Stimulated activated naive B cell treated with anti-CD40 and anti-IgM and Interleukin-4, amounts not matched to agents 10 μg/mL and 1 μg/mL and 100 μg/mL, for 72 hours (primary cell): ENCODE data around the gene LUC7L3.
"Not testable (repeated sequence)": the region's sequence is repeated elsewhere in the genome, so short reads cannot be mapped to it uniquely, and the experiment has no call there.

Experiments used
- ATAC-seq, 2 donors: fragments of 150-1000 bp; cut with Tn5 transposase; replicated peaks; 2 replicates each; pipeline ENCODE4 v1.10.0; 2021; ENCODE audit warnings: moderate library complexity in 1 of 2
- DNase-seq: peaks from one replicate; pipeline ENCODE4 v3.0.0; 2021
- H3K27ac Mint-ChIP-seq: one replicate; pipeline ENCODE4 v1.8.0; 2022; ENCODE audit warnings: mild to moderate bottlenecking, mixed read lengths
- H3K27me3 Mint-ChIP-seq, 2 donors: one replicate each; pipeline ENCODE4 v1.8.0; 2022; ENCODE audit warnings: mixed read lengths in 2 of 2
- H3K36me3 Mint-ChIP-seq, 2 donors: one replicate each; pipeline ENCODE4 v1.8.0; 2022; ENCODE audit warnings: mixed read lengths in 2 of 2, mild to moderate bottlenecking in 1 of 2
- H3K4me1 Mint-ChIP-seq, 2 donors: one replicate each; pipeline ENCODE4 v1.8.0; 2022; ENCODE audit warnings: mixed read lengths in 2 of 2, mild to moderate bottlenecking in 1 of 2
- H3K4me3 Mint-ChIP-seq, 2 donors: one replicate each; pipeline ENCODE4 v1.8.0; 2022; ENCODE audit warnings: mild to moderate bottlenecking in 2 of 2, mixed read lengths in 2 of 2, moderate library complexity in 1 of 2
- H3K9me3 Mint-ChIP-seq, 2 donors: one replicate each; pipeline ENCODE4 v1.8.0; 2022; ENCODE audit warnings: mixed read lengths in 2 of 2, mild to moderate bottlenecking in 1 of 2

The LUC7L3 gene

GRCh38 chr17:50691550-50692447, 27.6 kb upstream of the LUC7L3 start:
- Mint-ChIP-seq H3K27me3 (no peaks in the 10 kb centered on the region), H3K27ac (no peak overlapping the region), H3K36me3 (peaks cover 17 to 30% of the 10 kb centered on the region in 2 donors), H3K4me3 (no peak overlapping the region), H3K9me3 (no peaks in the 10 kb centered on the region), H3K4me1 (peaks cover 1 to 5% of the 10 kb centered on the region in 2 donors)
- no peak for ATAC-seq
- DNase-seq: no peak

- DNase-seq (no peak), ATAC-seq (no peak)
- Mint-ChIP-seq H3K27ac (peak overlapping the region; percentile 70), H3K4me1 (peaks cover 1 to 5% of the 10 kb centered on the region in 2 donors), H3K36me3 (peaks cover 20 to 37% of the 10 kb centered on the region in 2 donors), H3K9me3 (no peaks in the 10 kb centered on the region), H3K27me3 (no peaks in the 10 kb centered on the region), H3K4me3 (no peak overlapping the region)
Measured at GRCh38 chr17:50692448-50693035, 26.9 kb upstream of the LUC7L3 start.

DNA sequence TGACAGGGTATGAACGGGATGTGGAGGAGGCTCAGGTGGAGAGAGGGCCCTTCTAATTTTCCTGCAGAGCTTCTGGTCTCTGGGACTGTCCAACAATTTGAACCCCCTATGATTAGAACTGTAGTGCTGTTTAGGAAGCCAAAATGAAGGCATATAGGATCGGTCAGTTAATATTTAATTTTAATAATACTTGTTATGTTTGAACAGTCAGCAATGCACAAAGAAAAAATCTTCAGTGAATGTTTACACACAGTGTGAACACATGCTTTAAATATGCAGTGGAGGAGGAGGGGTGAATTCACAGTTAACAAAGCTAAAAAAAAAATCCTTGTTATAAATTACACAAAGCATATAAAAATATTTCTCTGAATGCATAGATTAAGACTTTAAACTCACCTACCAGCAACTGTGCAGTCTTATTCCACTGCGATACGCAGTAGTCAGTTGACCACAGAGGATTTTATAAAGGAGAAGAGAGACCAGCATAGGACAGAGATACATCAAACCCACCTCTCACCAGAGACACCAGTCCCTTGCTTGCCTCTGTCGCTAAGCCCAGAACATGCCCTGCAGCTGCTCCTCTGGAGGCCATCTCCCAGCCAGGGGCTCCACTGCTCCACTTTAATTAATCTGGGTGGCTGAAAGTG, 26.2 kb upstream of the LUC7L3 start:
- peaks cover 20 to 37% of the 10 kb centered on the region in 2 donors for H3K36me3 Mint-ChIP-seq
- H3K4me1 Mint-ChIP-seq: peaks cover 1 to 5% of the 10 kb centered on the region in 2 donors
- H3K27me3 Mint-ChIP-seq: no peaks in the 10 kb centered on the region
- DNase-seq (no peak), ATAC-seq (no peak)
- peak overlapping the region; percentile 70 for H3K27ac Mint-ChIP-seq
- no peaks in the 10 kb centered on the region for H3K9me3 Mint-ChIP-seq
- H3K4me3 Mint-ChIP-seq: no peak overlapping the region

GRCh38 chr17:50696365-50696879, 23.0 kb upstream of the LUC7L3 start:
- H3K36me3 Mint-ChIP-seq: peaks cover 27 to 58% of the 10 kb centered on the region in 2 donors
- peaks cover 4 to 5% of the 10 kb centered on the region in 2 donors for H3K4me1 Mint-ChIP-seq
- no peak overlapping the region for H3K27ac Mint-ChIP-seq
- ATAC-seq (no peak), DNase-seq (no peak)
- no peaks in the 10 kb centered on the region for H3K27me3 Mint-ChIP-seq
- H3K9me3 Mint-ChIP-seq: no peaks in the 10 kb centered on the region
- H3K4me3 Mint-ChIP-seq: no peak overlapping the region

DNA sequence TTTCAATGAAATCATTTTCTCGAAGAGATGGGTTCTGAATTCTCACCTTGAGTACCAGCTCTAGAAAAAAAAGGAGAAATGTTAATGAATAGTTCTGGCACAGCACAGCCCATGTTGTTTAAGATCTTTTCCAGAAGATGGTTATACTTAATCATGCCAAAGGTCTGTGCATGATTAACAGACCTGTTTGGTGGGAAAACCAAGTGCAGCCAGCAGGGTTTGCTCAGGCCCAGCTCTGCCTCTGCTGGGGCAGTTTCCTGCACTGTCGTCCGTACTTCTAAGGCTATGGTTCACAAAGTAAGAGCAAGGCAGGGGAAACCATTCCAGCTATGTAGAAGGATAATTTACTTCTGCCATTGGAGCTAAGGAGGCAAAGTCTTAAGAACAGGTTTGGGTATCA, 22.3 kb upstream of the LUC7L3 start:
- H3K9me3 Mint-ChIP-seq: no peaks in the 10 kb centered on the region
- no peak overlapping the region for H3K4me3 Mint-ChIP-seq
- H3K36me3 Mint-ChIP-seq: peaks cover 29 to 63% of the 10 kb centered on the region in 2 donors
- no peaks in the 10 kb centered on the region for H3K27me3 Mint-ChIP-seq
- H3K27ac Mint-ChIP-seq: no peak overlapping the region
- DNase-seq (no peak), ATAC-seq (no peak)
- H3K4me1 Mint-ChIP-seq: peaks cover 6 to 10% of the 10 kb centered on the region in 2 donors

- DNase-seq (no peak), ATAC-seq (no peak)
- H3K4me3 Mint-ChIP-seq: no peak overlapping the region
- H3K27ac Mint-ChIP-seq: no peak overlapping the region
- H3K4me1 Mint-ChIP-seq: peaks cover 6 to 13% of the 10 kb centered on the region in 2 donors
- H3K36me3 Mint-ChIP-seq: peaks cover 26 to 59% of the 10 kb centered on the region in 2 donors
- no peaks in the 10 kb centered on the region for H3K27me3 Mint-ChIP-seq
- no peaks in the 10 kb centered on the region for H3K9me3 Mint-ChIP-seq
Measured at GRCh38 chr17:50697663-50698272, 21.6 kb upstream of the LUC7L3 start.

GRCh38 chr17:50699410-50699809, 20.0 kb upstream of the LUC7L3 start:
- Mint-ChIP-seq H3K27ac (no peak overlapping the region), H3K27me3 (no peaks in the 10 kb centered on the region), H3K9me3 (no peaks in the 10 kb centered on the region), H3K4me3 (no peak overlapping the region), H3K4me1 (peaks cover 15 to 25% of the 10 kb centered on the region in 2 donors), H3K36me3 (peaks cover 27 to 66% of the 10 kb centered on the region in 2 donors)
- ATAC-seq: no peak
- no peak for DNase-seq

- Mint-ChIP-seq H3K36me3 (peaks cover 15 to 50% of the 10 kb centered on the region in 2 donors), H3K9me3 (no peaks in the 10 kb centered on the region), H3K27ac (no peak overlapping the region), H3K27me3 (no peaks in the 10 kb centered on the region), H3K4me3 (no peak overlapping the region), H3K4me1 (peaks cover 15 to 45% of the 10 kb centered on the region in 2 donors)
- DNase-seq (no peak), ATAC-seq (no peak)
Measured at GRCh38 chr17:50703162-50703561, 16.2 kb upstream of the LUC7L3 start.

- no peaks in the 10 kb centered on the region for H3K27me3 Mint-ChIP-seq
- H3K27ac Mint-ChIP-seq: peak within 1 kb of the TSS; percentile 96
Measured at GRCh38 chr17:50707289-50708049, 11.9 kb upstream of the LUC7L3 start, which contains the start of gene ANKRD40. TSS of gene ANKRD40 (minus strand) at chr17:50707914. CDS start at chr17:50707654, 260 bp downstream.

DNA sequence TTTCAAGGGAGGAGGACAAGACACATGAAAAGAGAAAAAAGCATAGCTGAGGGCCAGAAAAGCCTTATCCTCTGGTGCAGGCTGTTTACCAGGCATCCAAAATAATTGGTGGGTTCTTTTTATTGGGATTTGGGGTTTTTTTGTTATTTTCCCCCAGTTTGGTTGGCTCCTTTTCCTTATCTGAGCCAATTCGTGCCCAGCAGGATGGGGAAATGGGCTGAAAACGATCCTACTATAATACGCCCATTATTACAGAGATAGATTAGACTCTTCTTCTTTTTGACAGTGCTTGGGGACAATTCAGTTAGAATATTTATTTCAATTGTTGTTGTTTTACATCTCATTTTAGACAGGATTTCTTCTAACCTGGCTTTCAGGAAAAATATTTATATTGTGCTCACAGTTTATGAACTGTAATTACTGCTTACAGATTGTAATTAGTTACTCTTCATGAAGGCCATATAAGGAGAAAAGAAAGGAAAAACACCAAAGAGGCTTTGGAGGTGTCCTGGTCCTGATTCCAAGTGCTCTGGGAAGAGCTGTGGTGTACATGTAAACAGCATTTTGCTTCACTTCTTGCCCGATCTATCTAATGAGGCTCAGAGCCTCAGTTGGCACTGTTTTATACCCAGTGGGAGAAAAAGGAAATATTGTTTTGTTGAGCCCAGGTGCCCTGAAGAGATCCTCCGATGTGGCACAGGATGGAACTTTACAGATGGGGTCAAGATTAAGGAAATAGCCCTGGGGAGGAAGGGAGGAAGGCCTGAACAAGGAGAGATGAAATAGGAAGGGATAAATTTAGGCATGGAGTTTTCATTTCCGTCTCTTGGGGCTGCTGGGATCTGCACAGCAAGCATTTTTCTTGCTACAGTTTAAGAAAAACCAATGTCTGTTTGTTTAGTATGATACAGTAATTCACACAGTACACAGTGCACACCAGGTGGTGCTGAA, 11.1 kb upstream of the LUC7L3 start:
- Mint-ChIP-seq H3K4me3 (peak overlapping the region; percentile 93 to 98), H3K36me3 (peaks cover 6 to 17% of the 10 kb centered on the region in 2 donors), H3K27ac (peak overlapping the region; percentile 90), H3K4me1 (peaks cover 16 to 60% of the 10 kb centered on the region in 2 donors), H3K27me3 (no peaks in the 10 kb centered on the region), H3K9me3 (no peaks in the 10 kb centered on the region)
- DNase-seq (no peak), ATAC-seq (peak in 1 of 2 donors; percentile 2)

More at GRCh38 chr17:50707289-50708049, 11.9 kb upstream of the LUC7L3 start, which contains the start of gene ANKRD40:
- peaks cover 6 to 19% of the 10 kb centered on the region in 2 donors for H3K36me3 Mint-ChIP-seq
- peaks cover 18 to 62% of the 10 kb centered on the region in 2 donors for H3K4me1 Mint-ChIP-seq
- no peaks in the 10 kb centered on the region for H3K9me3 Mint-ChIP-seq
- peak; percentile 92 for DNase-seq
- peak within 1 kb of the TSS; percentile 93 to 98 for H3K4me3 Mint-ChIP-seq
- ATAC-seq: peak; percentile 82 to 84

DNA sequence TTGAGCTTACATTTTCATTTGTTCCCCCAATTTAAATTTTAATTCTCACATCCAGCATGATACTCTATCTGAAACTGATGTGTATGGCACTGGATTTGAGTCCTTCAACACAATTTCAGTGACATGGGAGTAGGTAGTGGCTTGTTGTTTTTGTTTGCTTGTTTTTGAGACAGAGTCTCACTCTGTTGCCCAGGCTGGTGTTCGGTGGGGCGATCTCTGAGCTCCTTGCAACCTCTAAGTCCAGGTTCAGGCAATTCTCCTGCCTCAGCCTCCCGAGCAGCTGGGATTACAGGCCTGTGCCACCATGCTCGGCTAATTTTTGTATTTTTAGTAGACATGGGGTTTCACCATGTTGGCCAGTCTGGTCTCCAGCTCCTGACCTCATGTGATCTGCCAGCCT, 10.3 kb upstream of the LUC7L3 start:
- H3K27me3 Mint-ChIP-seq, ATAC-seq, DNase-seq, H3K9me3 Mint-ChIP-seq: not testable (repeated sequence)
- Mint-ChIP-seq H3K4me3 (peak overlapping the region; percentile 93 to 98), H3K4me1 (peaks cover 9 to 52% of the 10 kb centered on the region in 2 donors), H3K36me3 (peaks cover 3 to 10% of the 10 kb centered on the region in 2 donors), H3K27ac (peak overlapping the region; percentile 90)

DNA sequence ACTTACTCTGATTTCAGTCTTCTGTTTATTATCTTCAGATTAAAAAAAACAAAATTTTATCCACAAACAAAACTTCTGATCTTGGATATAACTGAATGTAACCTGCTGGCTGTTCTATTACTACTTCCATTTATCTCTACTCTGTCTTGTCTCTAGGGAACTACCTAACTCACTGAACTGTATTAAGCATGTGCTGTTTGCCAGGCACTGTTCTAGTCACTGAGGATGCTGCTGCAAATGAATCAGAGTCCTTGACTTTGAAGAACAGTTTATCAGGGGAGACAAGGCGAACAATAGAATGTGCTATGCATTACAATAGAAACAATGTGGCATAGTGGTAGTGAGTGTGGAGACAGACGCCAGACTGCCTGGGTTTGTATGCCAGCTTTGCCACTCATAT, 9.4 kb upstream of the LUC7L3 start:
- no peak overlapping the region for H3K27ac Mint-ChIP-seq
- peaks cover 9 to 47% of the 10 kb centered on the region in 2 donors for H3K4me1 Mint-ChIP-seq
- H3K9me3 Mint-ChIP-seq: no peaks in the 10 kb centered on the region
- H3K27me3 Mint-ChIP-seq: no peaks in the 10 kb centered on the region
- DNase-seq: no peak
- H3K4me3 Mint-ChIP-seq: no peak overlapping the region
- no peak for ATAC-seq
- H3K36me3 Mint-ChIP-seq: peaks cover 2 to 8% of the 10 kb centered on the region in 2 donors
